ENCODE results near the gene EVI2B.

DNA sequence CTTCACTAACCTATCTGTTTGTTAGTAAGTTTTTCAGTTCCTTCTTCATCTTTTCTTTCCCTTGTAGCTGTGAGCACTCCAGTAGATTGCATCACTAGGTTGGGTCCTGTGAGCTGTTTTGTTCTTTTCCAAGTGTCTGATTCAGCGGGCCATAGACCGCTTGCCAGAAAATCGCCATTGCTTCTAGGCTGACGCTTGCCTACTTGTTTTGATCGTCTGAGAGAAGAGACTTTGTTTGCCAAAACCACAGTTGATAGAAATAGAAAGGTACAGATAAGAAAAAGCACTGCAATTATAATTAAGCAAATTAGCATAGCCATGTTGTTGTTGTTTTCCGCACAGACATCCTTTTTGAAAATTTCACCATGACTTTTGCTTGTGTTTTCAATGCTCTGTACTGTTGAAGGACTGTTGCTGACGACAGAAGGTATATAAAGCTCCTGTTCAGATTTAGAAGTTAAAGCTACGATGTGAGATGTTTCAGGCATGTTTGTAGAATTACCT lies 4.5 kb upstream of the EVI2B start:
- TF ChIP-seq EZH2 (optimal IDR thresholded peaks at IDR 0.05; ENCODE audit: low read depth, low read length) (no peak), EZH2phosphoT487 (IDR thresholded peaks at IDR 0.05; ENCODE audit: low read length) (no peak)
- TF ChIP-seq, protein P1, sequence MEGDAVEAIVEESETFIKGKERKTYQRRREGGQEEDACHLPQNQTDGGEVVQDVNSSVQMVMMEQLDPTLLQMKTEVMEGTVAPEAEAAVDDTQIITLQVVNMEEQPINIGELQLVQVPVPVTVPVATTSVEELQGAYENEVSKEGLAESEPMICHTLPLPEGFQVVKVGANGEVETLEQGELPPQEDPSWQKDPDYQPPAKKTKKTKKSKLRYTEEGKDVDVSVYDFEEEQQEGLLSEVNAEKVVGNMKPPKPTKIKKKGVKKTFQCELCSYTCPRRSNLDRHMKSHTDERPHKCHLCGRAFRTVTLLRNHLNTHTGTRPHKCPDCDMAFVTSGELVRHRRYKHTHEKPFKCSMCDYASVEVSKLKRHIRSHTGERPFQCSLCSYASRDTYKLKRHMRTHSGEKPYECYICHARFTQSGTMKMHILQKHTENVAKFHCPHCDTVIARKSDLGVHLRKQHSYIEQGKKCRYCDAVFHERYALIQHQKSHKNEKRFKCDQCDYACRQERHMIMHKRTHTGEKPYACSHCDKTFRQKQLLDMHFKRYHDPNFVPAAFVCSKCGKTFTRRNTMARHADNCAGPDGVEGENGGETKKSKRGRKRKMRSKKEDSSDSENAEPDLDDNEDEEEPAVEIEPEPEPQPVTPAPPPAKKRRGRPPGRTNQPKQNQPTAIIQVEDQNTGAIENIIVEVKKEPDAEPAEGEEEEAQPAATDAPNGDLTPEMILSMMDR (IDR thresholded peaks at IDR 0.05; ENCODE audit: low read length): no peak

All from MM.1S (cell line).